ENCODE measurements around the gene CGNL1.

Gene CGNL1

GRCh38 chr15:57500979-57501576 lies 124.8 kb downstream of the CGNL1 start:
- DNase-seq (ENCODE audit: low read depth), result no peak

GRCh38 chr15:57502116-57502515 lies 125.8 kb downstream of the CGNL1 start:
- no peak for DNase-seq (ENCODE audit: low read depth)

GRCh38 chr15:57503051-57503702 lies 126.9 kb downstream of the CGNL1 start:
- DNase-seq (ENCODE audit: low read depth), result no peak

- peak; percentile 9 for DNase-seq (ENCODE audit: low read depth)
These were observed 127.8 kb downstream of the CGNL1 start for GRCh38 chr15:57503911-57504598.

- no peak for DNase-seq (ENCODE audit: low read depth)
These were observed 128.3 kb downstream of the CGNL1 start for GRCh38 chr15:57504599-57504940.

- no peak for DNase-seq (ENCODE audit: low read depth)
These were observed 128.9 kb downstream of the CGNL1 start for GRCh38 chr15:57505056-57505715.

- peak; percentile 12 for DNase-seq (ENCODE audit: low read depth)
These were observed 129.7 kb downstream of the CGNL1 start for GRCh38 chr15:57505949-57506391.

- no peak for DNase-seq (ENCODE audit: low read depth)
These were observed 130.1 kb downstream of the CGNL1 start for GRCh38 chr15:57506422-57506821.

- DNase-seq (ENCODE audit: low read depth), result no peak
These were observed 130.8 kb downstream of the CGNL1 start for GRCh38 chr15:57507111-57507510.

GRCh38 chr15:57509126-57509525 lies 132.8 kb downstream of the CGNL1 start:
- DNase-seq (ENCODE audit: low read depth), result no peak

- no peak for DNase-seq (ENCODE audit: low read depth)
These were observed 133.7 kb downstream of the CGNL1 start for GRCh38 chr15:57509965-57510364.

GRCh38 chr15:57510647-57511046 lies 134.3 kb downstream of the CGNL1 start:
- DNase-seq (ENCODE audit: low read depth), result peak; percentile 39

GRCh38 chr15:57516327-57517029 lies 140.2 kb downstream of the CGNL1 start:
- DNase-seq (ENCODE audit: low read depth), result no peak

GRCh38 chr15:57517030-57517671 lies 140.8 kb downstream of the CGNL1 start:
- DNase-seq (ENCODE audit: low read depth), result no peak

GRCh38 chr15:57518779-57519405 lies 142.6 kb downstream of the CGNL1 start:
- DNase-seq (ENCODE audit: low read depth), result no peak

- DNase-seq (ENCODE audit: low read depth), result no peak
These were observed 143.5 kb downstream of the CGNL1 start for GRCh38 chr15:57519806-57520205.

GRCh38 chr15:57521503-57521902 lies 145.2 kb downstream of the CGNL1 start:
- no peak for DNase-seq (ENCODE audit: low read depth)

- DNase-seq (ENCODE audit: low read depth), result no peak
These were observed 145.8 kb downstream of the CGNL1 start for GRCh38 chr15:57522148-57522547.

GRCh38 chr15:57525581-57525980 lies 149.3 kb downstream of the CGNL1 start:
- DNase-seq (ENCODE audit: low read depth), result no peak

GRCh38 chr15:57526076-57526475 lies 149.8 kb downstream of the CGNL1 start:
- no peak for DNase-seq (ENCODE audit: low read depth)

- DNase-seq (ENCODE audit: low read depth), result no peak
These were observed 150.3 kb downstream of the CGNL1 start for GRCh38 chr15:57526615-57527014.
